Stimulated activated CD4-positive, alpha-beta T cell treated with anti-CD3 and anti-CD28 coated beads, Interleukin-4, amount 100 ng/mL, for 1 hour (primary cell): ENCODE measurements around the gene IL1RL2.
A peak's percentile ranks its signal among the peaks of the same experiment; 100 is the strongest.

Source experiments
- DNase-seq: peaks from one replicate; pipeline ENCODE4 v3.0.0-alpha.2; 2020

The IL1RL2 gene

GRCh38 chr2:102240640-102241370 is 54.0 kb downstream of the IL1RL2 start:
- DNase-seq, result peak; percentile 91

GRCh38 chr2:102241616-102242305 is 54.9 kb downstream of the IL1RL2 start:
- no peak for DNase-seq

GRCh38 chr2:102245266-102246151 is 58.7 kb downstream of the IL1RL2 start:
- DNase-seq, result no peak

GRCh38 chr2:102250278-102250821 is 63.5 kb downstream of the IL1RL2 start:
- DNase-seq, result no peak

- peak; percentile 76 for DNase-seq
These were observed 64.4 kb downstream of the IL1RL2 start for GRCh38 chr2:102251042-102251848.

- no peak for DNase-seq
These were observed 65.0 kb downstream of the IL1RL2 start for GRCh38 chr2:102251849-102252203.

GRCh38 chr2:102252236-102252635 is 65.4 kb downstream of the IL1RL2 start:
- no peak for DNase-seq

- DNase-seq, result no peak
These were observed 66.4 kb downstream of the IL1RL2 start for GRCh38 chr2:102253140-102253752.

GRCh38 chr2:102253753-102254150 is 66.9 kb downstream of the IL1RL2 start:
- no peak for DNase-seq

- DNase-seq, result no peak
These were observed 69.5 kb downstream of the IL1RL2 start for GRCh38 chr2:102256276-102256675.

GRCh38 chr2:102256874-102257462 is 70.1 kb downstream of the IL1RL2 start:
- no peak for DNase-seq

GRCh38 chr2:102258025-102258385 is 71.2 kb downstream of the IL1RL2 start:
- DNase-seq, result no peak

- no peak for DNase-seq
These were observed 71.7 kb downstream of the IL1RL2 start for GRCh38 chr2:102258386-102259074.

GRCh38 chr2:102261467-102262135 is 74.8 kb downstream of the IL1RL2 start:
- no peak for DNase-seq

GRCh38 chr2:102262216-102263129 is 75.7 kb downstream of the IL1RL2 start:
- DNase-seq, result no peak

GRCh38 chr2:102264952-102265351 is 78.1 kb downstream of the IL1RL2 start:
- no peak for DNase-seq

GRCh38 chr2:102266204-102266603 is 79.4 kb downstream of the IL1RL2 start:
- no peak for DNase-seq

- DNase-seq, result no peak
These were observed 81.0 kb downstream of the IL1RL2 start for GRCh38 chr2:102267774-102268173.

- no peak for DNase-seq
These were observed 81.8 kb downstream of the IL1RL2 start for GRCh38 chr2:102268510-102269199.
